Calu3 (cell line): ENCODE data around the gene CPNE8. TPM values are rescaled to one million over a fixed set of nuclear protein-coding genes. Genes with fewer than 3 reads are reported as not detected.

Source experiments
- BruUV-seq: library from RNA; stranded (reverse); fragments of 400-500 nt; replicated peaks from 2 replicates; lab custom pipeline; 2021; lab: Mats Ljungman, UMichigan
- CTCF ChIA-PET: fragments of 300-600 bp; sonication (Branson Sonifier 250); formaldehyde crosslinking; loops from one replicate; lab custom pipeline; 2022; ENCODE audit warnings: antibody characterized with exemption; lab: Charles Lee
- DNase-seq: peaks from one replicate; pipeline ENCODE4 v3.0.0; 2022
- H3K27ac Mint-ChIP-seq: one replicate; pipeline ENCODE4 v1.8.0; 2022; ENCODE audit warnings: mixed read lengths; ENCODE audit not compliant: unreplicated experiment
- H3K27me3 Mint-ChIP-seq: one replicate; pipeline ENCODE4 v1.8.0; 2022; ENCODE audit warnings: mixed read lengths; ENCODE audit not compliant: unreplicated experiment
- H3K36me3 Mint-ChIP-seq: one replicate; pipeline ENCODE4 v1.8.0; 2022; ENCODE audit warnings: mild to moderate bottlenecking, moderate library complexity, mixed read lengths; ENCODE audit not compliant: insufficient read depth, unreplicated experiment
- H3K4me1 Mint-ChIP-seq: one replicate; pipeline ENCODE4 v1.8.0; 2022; ENCODE audit warnings: mild to moderate bottlenecking, low read depth, mixed read lengths; ENCODE audit not compliant: unreplicated experiment
- H3K4me3 Mint-ChIP-seq: one replicate; pipeline ENCODE4 v1.8.0; 2022; ENCODE audit warnings: mild to moderate bottlenecking, low read depth, moderate library complexity, mixed read lengths; ENCODE audit not compliant: unreplicated experiment
- H3K9me3 Mint-ChIP-seq: one replicate; pipeline ENCODE4 v1.8.0; 2022; ENCODE audit warnings: low read depth, mixed read lengths; ENCODE audit not compliant: unreplicated experiment
- CTCF ChIP-seq: fragments of 200-600 bp; IDR thresholded peaks from one replicate; pipeline ENCODE4 v1.8.0; 2022; ENCODE audit warnings: antibody characterized with exemption; ENCODE audit not compliant: unreplicated experiment
- intact Hi-C: fragments of 100-400 bp; cut with micrococcal nuclease; formaldehyde crosslinking; loops from one replicate; pipeline ENCODE4 v1.10.0; 2022; ENCODE audit not compliant: unreplicated experiment
- total RNA-seq: library from RNA; stranded (reverse); gene quantifications from 2 replicates; pipeline ENCODE4 v1.2.3, GENCODE V29; 2022

Gene CPNE8
- total RNA-seq, 1 experiment from 2014 or later = 17.8 TPM

GRCh38 chr12:38728894-38729293 lies 176.5 kb downstream of the CPNE8 start:
- TF ChIP-seq CTCF = no peak
- H3K27me3 Mint-ChIP-seq = no peaks in the 10 kb centered on the region
- DNase-seq = no peak
- H3K27ac Mint-ChIP-seq = no peak overlapping the region
- no peaks in the 10 kb centered on the region for H3K9me3 Mint-ChIP-seq
- H3K4me1 Mint-ChIP-seq = no peaks in the 10 kb centered on the region
- intact Hi-C loops = no loop called here
- no peak overlapping the region for H3K4me3 Mint-ChIP-seq
- no TSS peak for BruUV-seq
- CTCF ChIA-PET = no interaction called here
- H3K36me3 Mint-ChIP-seq = no peaks in the 10 kb centered on the region

- CTCF ChIA-PET = no interaction called here
- no peak overlapping the region for H3K4me3 Mint-ChIP-seq
These were observed 183.7 kb downstream of the CPNE8 start for GRCh38 chr12:38721611-38722252.

GRCh38 chr12:38720661-38721060 lies 184.7 kb downstream of the CPNE8 start:
- no peaks in the 10 kb centered on the region for H3K27me3 Mint-ChIP-seq
- TF ChIP-seq CTCF = no peak
- H3K9me3 Mint-ChIP-seq = no peaks in the 10 kb centered on the region
- no peaks in the 10 kb centered on the region for H3K36me3 Mint-ChIP-seq
- H3K4me3 Mint-ChIP-seq = no peak overlapping the region
- no peak overlapping the region for H3K27ac Mint-ChIP-seq
- no peaks in the 10 kb centered on the region for H3K4me1 Mint-ChIP-seq
- CTCF ChIA-PET = no interaction called here
- BruUV-seq = no TSS peak
- intact Hi-C loops = no loop called here
- no peak for DNase-seq

More at GRCh38 chr12:38721611-38722252, 183.7 kb downstream of the CPNE8 start:
- intact Hi-C loops = no loop called here
- DNase-seq = no peak
- Mint-ChIP-seq H3K4me1 (no peaks in the 10 kb centered on the region), H3K27me3 (no peaks in the 10 kb centered on the region), H3K27ac (no peak overlapping the region), H3K36me3 (no peaks in the 10 kb centered on the region), H3K9me3 (no peaks in the 10 kb centered on the region)
- no TSS peak for BruUV-seq
- no peak for TF ChIP-seq CTCF

- intact Hi-C loops = no loop called here
- H3K9me3 Mint-ChIP-seq = no peaks in the 10 kb centered on the region
- no TSS peak for BruUV-seq
- CTCF ChIA-PET = interaction anchor here (1.3 kb wide), 1 partner anchor 329 kb away, joined by 5 read pairs; no protein-coding TSS in a partner anchor
- no peak for TF ChIP-seq CTCF
- no peaks in the 10 kb centered on the region for H3K36me3 Mint-ChIP-seq
- DNase-seq = no peak
- H3K4me1 Mint-ChIP-seq = no peaks in the 10 kb centered on the region
- H3K27me3 Mint-ChIP-seq = no peaks in the 10 kb centered on the region
- no peak overlapping the region for H3K27ac Mint-ChIP-seq
- H3K4me3 Mint-ChIP-seq = no peak overlapping the region
These were observed 192.1 kb downstream of the CPNE8 start for GRCh38 chr12:38713294-38713693.
